Measurements from ENCODE around the gene IPO13. TPM values are rescaled to one million over a fixed set of nuclear protein-coding genes. Genes with fewer than 3 reads are reported as not detected.

IPO13 gene
- total RNA-seq, 2 donors from 2014 or later: 25.9 to 28.1 TPM

DNA sequence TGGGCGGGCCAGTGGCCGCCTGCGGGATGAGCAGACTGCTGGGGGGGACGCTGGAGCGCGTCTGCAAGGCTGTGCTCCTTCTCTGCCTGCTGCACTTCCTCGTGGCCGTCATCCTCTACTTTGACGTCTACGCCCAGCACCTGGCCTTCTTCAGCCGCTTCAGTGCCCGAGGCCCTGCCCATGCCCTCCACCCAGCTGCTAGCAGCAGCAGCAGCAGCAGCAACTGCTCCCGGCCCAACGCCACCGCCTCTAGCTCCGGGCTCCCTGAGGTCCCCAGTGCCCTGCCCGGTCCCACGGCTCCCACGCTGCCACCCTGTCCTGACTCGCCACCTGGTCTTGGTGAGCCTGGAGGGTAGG is 34.4 kb downstream of the IPO13 start:
- TF ChIP-seq, protein P1, sequence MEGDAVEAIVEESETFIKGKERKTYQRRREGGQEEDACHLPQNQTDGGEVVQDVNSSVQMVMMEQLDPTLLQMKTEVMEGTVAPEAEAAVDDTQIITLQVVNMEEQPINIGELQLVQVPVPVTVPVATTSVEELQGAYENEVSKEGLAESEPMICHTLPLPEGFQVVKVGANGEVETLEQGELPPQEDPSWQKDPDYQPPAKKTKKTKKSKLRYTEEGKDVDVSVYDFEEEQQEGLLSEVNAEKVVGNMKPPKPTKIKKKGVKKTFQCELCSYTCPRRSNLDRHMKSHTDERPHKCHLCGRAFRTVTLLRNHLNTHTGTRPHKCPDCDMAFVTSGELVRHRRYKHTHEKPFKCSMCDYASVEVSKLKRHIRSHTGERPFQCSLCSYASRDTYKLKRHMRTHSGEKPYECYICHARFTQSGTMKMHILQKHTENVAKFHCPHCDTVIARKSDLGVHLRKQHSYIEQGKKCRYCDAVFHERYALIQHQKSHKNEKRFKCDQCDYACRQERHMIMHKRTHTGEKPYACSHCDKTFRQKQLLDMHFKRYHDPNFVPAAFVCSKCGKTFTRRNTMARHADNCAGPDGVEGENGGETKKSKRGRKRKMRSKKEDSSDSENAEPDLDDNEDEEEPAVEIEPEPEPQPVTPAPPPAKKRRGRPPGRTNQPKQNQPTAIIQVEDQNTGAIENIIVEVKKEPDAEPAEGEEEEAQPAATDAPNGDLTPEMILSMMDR (IDR thresholded peaks at IDR 0.05): no peak
- no peaks in the 10 kb centered on the region for H3K9me3 ChIP-seq
- peaks cover 27% of the 10 kb centered on the region for H3K36me3 ChIP-seq
- H3K27ac ChIP-seq: no peak overlapping the region
- DNase-seq (ENCODE audit: low spot score): no peak
- H3K4me3 ChIP-seq: no peak overlapping the region
- peaks cover under 1 to 35% of the 10 kb centered on the region in 2 donors for H3K4me1 ChIP-seq
- no peaks in the 10 kb centered on the region for H3K27me3 ChIP-seq

DNA sequence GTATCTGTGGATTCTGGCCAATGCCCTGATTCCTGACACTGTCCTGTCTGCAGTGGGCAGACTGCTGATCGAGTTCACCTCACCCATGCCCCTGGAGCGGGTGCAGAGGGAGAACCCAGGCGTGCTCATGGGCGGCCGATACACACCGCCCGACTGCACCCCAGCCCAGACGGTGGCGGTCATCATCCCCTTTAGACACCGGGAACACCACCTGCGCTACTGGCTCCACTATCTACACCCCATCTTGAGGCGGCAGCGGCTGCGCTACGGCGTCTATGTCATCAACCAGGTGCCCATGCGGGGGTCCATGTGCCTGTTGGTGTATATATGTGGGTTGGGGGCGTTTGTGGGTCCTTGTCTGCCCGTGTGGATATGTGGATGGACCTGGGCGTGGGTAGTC is 34.9 kb downstream of the IPO13 start:
- TF ChIP-seq, protein P1 (IDR thresholded peaks at IDR 0.05): no peak
- no peaks in the 10 kb centered on the region for H3K27me3 ChIP-seq
- no peaks in the 10 kb centered on the region for H3K9me3 ChIP-seq
- no peak for DNase-seq (ENCODE audit: low spot score)
- H3K4me1 ChIP-seq: peaks cover 0 to 30% of the 10 kb centered on the region in 2 donors
- H3K4me3 ChIP-seq: no peak overlapping the region
- peaks cover 21% of the 10 kb centered on the region for H3K36me3 ChIP-seq
- H3K27ac ChIP-seq: no peak overlapping the region

- H3K9me3 ChIP-seq: no peaks in the 10 kb centered on the region
- DNase-seq (ENCODE audit: low spot score): no peak
- peaks cover 0 to 24% of the 10 kb centered on the region in 2 donors for H3K4me1 ChIP-seq
- H3K4me3 ChIP-seq: no peak overlapping the region
- TF ChIP-seq, protein P1 (IDR thresholded peaks at IDR 0.05): no peak
- no peak overlapping the region for H3K27ac ChIP-seq
- H3K36me3 ChIP-seq: peaks cover 16% of the 10 kb centered on the region
- no peaks in the 10 kb centered on the region for H3K27me3 ChIP-seq
These were observed 35.5 kb downstream of the IPO13 start for GRCh38 chr1:43982241-43982640.

GRCh38 chr1:43982808-43983207 is 36.1 kb downstream of the IPO13 start:
- Histone ChIP-seq H3K9me3 (no peaks in the 10 kb centered on the region), H3K36me3 (peaks cover 11% of the 10 kb centered on the region), H3K4me1 (peaks cover 0 to 22% of the 10 kb centered on the region in 2 donors), H3K27ac (no peak overlapping the region), H3K27me3 (no peaks in the 10 kb centered on the region), H3K4me3 (no peak overlapping the region)
- DNase-seq (ENCODE audit: low spot score): no peak
- TF ChIP-seq, protein P1 (IDR thresholded peaks at IDR 0.05): no peak

- H3K27me3 ChIP-seq: no peaks in the 10 kb centered on the region
- no peak overlapping the region for H3K4me3 ChIP-seq
- DNase-seq (ENCODE audit: low spot score): no peak
- H3K4me1 ChIP-seq: peaks cover 0 to 16% of the 10 kb centered on the region in 2 donors
- H3K27ac ChIP-seq: no peak overlapping the region
- peaks cover 6% of the 10 kb centered on the region for H3K36me3 ChIP-seq
- TF ChIP-seq, protein P1 (IDR thresholded peaks at IDR 0.05): no peak
- no peaks in the 10 kb centered on the region for H3K9me3 ChIP-seq
These were observed 36.6 kb downstream of the IPO13 start for GRCh38 chr1:43983253-43983899.

DNA sequence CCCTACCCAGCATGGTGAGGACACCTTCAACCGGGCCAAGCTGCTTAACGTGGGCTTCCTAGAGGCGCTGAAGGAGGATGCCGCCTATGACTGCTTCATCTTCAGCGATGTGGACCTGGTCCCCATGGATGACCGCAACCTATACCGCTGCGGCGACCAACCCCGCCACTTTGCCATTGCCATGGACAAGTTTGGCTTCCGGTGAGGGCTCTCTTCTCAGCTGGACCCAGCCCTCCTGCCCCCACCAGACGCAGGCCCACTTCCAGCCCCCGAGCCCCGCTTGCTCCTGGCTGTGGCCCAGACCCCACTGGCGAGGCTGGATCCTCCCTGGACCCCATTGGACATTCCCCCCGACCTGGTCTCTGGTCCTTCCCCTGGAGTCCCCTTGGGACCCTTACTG is 38.1 kb downstream of the IPO13 start:
- Histone ChIP-seq H3K4me3 (no peak overlapping the region), H3K9me3 (no peaks in the 10 kb centered on the region), H3K4me1 (peaks cover 0 to 6% of the 10 kb centered on the region in 2 donors), H3K36me3 (peaks cover 6% of the 10 kb centered on the region), H3K27ac (no peak overlapping the region), H3K27me3 (no peaks in the 10 kb centered on the region)
- TF ChIP-seq, protein P1 (IDR thresholded peaks at IDR 0.05): no peak
- no peak for DNase-seq (ENCODE audit: low spot score)

Measured in right atrium auricular region (tissue), 2 donors.